HG03457 (cell line): ENCODE data around the gene HPCAL1.

Source experiments
- ATAC-seq: cut with Tn5 transposase; IDR thresholded peaks from one replicate; pipeline ENCODE4 v1.9.1; 2021; ENCODE audit warnings: moderate number of reproducible peaks; ENCODE audit not compliant: unreplicated experiment

The HPCAL1 gene

GRCh38 chr2:10400978-10401951 lies 98.6 kb downstream of the HPCAL1 start:
- no peak for ATAC-seq

- ATAC-seq = no peak
Observed at GRCh38 chr2:10402062-10402585, 99.4 kb downstream of the HPCAL1 start.

GRCh38 chr2:10402653-10403215 lies 100.0 kb downstream of the HPCAL1 start:
- ATAC-seq = no peak

- ATAC-seq = no peak
Observed at GRCh38 chr2:10404324-10405143, 101.8 kb downstream of the HPCAL1 start.

- no peak for ATAC-seq
Observed at GRCh38 chr2:10405448-10405847, 102.7 kb downstream of the HPCAL1 start.

GRCh38 chr2:10406016-10406415 lies 103.3 kb downstream of the HPCAL1 start:
- ATAC-seq = no peak

GRCh38 chr2:10406491-10407188 lies 103.9 kb downstream of the HPCAL1 start:
- no peak for ATAC-seq

GRCh38 chr2:10407432-10407831 lies 104.7 kb downstream of the HPCAL1 start:
- ATAC-seq = no peak

- no peak for ATAC-seq
Observed at GRCh38 chr2:10407841-10408648, 105.3 kb downstream of the HPCAL1 start.

- peak; percentile 35 for ATAC-seq
Observed at GRCh38 chr2:10408649-10409579, 106.2 kb downstream of the HPCAL1 start.

GRCh38 chr2:10410001-10410822 lies 107.5 kb downstream of the HPCAL1 start:
- peak; percentile 57 for ATAC-seq

- ATAC-seq = no peak
Observed at GRCh38 chr2:10410823-10411437, 108.2 kb downstream of the HPCAL1 start.

- ATAC-seq = no peak
Observed at GRCh38 chr2:10411557-10411956, 108.9 kb downstream of the HPCAL1 start.

GRCh38 chr2:10412380-10412779 lies 109.7 kb downstream of the HPCAL1 start:
- no peak for ATAC-seq

GRCh38 chr2:10413503-10413902 lies 110.8 kb downstream of the HPCAL1 start:
- no peak for ATAC-seq

- ATAC-seq = no peak
Observed at GRCh38 chr2:10413991-10414451, 111.3 kb downstream of the HPCAL1 start.

GRCh38 chr2:10414591-10414990 lies 111.9 kb downstream of the HPCAL1 start:
- ATAC-seq = no peak
